BE2C (cell line): ENCODE results near the gene CAMSAP2.
"Not testable (repeated sequence)": the region's sequence is repeated elsewhere in the genome, so short reads cannot be mapped to it uniquely, and the experiment has no call there.

Experiments
- DNase-seq: peaks from one replicate; pipeline ENCODE4 v3.0.0-alpha.2; 2020
- H3K27me3 ChIP-seq: fragments of 250-450 bp; sonication (Bioruptor Pico); 2 replicates; pipeline ENCODE4 v1.5.1; 2020; ENCODE audit warnings: mild to moderate bottlenecking
- H3K36me3 ChIP-seq: fragments of 250-450 bp; sonication (Bioruptor Pico); 2 replicates; pipeline ENCODE4 v1.5.1; 2020; ENCODE audit warnings: mild to moderate bottlenecking
- H3K4me1 ChIP-seq: fragments of 250-450 bp; sonication (Bioruptor Pico); 2 replicates; pipeline ENCODE4 v1.5.1; 2020
- H3K4me3 ChIP-seq: 2 replicates; pipeline ENCODE4 v1.5.1; 2011; ENCODE audit warnings: low read depth, low read length
- H3K9me3 ChIP-seq: fragments of 250-450 bp; sonication (Bioruptor Pico); 2 replicates; pipeline ENCODE4 v1.5.1; 2020
- TF ChIP-seq, protein P1 (sequence below): IDR thresholded peaks from 2 replicates; pipeline ENCODE4 v1.5.1; 2012; ENCODE audit warnings: mild to moderate bottlenecking, low read depth, low read length

Gene CAMSAP2

DNA sequence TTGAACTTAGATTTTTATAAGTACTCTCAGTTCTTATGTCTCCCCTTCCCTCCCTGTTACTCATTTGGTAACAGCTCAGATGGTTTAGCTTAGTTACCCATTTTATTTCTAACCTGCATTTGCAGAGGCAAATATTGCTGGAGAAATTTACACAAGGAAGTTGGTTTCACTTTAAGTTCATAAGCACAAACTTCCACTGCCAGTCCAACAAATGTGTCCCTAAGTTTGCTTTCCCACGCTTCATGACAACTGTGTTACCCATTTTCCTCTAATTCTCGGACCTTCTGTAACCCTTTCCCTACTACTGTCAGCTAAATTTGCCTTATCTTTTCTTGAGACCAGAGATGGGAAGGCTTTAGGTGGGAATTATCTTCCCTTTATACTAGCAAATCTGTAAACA is 70.2 kb downstream of the CAMSAP2 start:
- Histone ChIP-seq H3K27me3 (no peaks in the 10 kb centered on the region), H3K36me3 (peaks cover 51% of the 10 kb centered on the region), H3K4me1 (no peaks in the 10 kb centered on the region; the same call in 1 of the 2 replicates), H3K9me3 (no peaks in the 10 kb centered on the region), H3K4me3 (no peak overlapping the region)
- TF ChIP-seq, protein P1, sequence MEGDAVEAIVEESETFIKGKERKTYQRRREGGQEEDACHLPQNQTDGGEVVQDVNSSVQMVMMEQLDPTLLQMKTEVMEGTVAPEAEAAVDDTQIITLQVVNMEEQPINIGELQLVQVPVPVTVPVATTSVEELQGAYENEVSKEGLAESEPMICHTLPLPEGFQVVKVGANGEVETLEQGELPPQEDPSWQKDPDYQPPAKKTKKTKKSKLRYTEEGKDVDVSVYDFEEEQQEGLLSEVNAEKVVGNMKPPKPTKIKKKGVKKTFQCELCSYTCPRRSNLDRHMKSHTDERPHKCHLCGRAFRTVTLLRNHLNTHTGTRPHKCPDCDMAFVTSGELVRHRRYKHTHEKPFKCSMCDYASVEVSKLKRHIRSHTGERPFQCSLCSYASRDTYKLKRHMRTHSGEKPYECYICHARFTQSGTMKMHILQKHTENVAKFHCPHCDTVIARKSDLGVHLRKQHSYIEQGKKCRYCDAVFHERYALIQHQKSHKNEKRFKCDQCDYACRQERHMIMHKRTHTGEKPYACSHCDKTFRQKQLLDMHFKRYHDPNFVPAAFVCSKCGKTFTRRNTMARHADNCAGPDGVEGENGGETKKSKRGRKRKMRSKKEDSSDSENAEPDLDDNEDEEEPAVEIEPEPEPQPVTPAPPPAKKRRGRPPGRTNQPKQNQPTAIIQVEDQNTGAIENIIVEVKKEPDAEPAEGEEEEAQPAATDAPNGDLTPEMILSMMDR = no peak
- no peak for DNase-seq

DNA sequence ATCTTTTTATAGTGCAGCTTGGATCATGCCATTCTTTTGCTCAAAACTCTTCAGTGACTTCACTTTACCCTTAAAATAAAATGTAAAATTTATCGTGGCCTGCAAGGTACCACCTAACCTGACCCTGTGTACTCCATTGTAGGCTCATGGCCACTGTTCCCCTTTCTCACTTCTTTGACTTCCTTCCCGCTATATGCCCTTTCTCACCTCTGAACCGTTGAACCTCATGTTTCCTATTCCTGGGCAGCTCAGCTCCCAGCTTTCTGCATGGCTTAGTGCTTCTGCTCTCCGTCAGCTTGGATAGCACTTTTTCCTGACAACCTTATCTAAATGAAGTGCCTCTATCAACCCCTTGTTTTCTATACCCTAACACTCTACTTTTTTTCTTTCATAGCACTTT is 73.0 kb downstream of the CAMSAP2 start:
- Histone ChIP-seq H3K4me1 (no peaks in the 10 kb centered on the region; the same call in 1 of the 2 replicates), H3K4me3 (no peak overlapping the region), H3K36me3 (peaks cover 64% of the 10 kb centered on the region), H3K9me3 (no peaks in the 10 kb centered on the region), H3K27me3 (no peaks in the 10 kb centered on the region)
- TF ChIP-seq, protein P1 = no peak
- no peak for DNase-seq

DNA sequence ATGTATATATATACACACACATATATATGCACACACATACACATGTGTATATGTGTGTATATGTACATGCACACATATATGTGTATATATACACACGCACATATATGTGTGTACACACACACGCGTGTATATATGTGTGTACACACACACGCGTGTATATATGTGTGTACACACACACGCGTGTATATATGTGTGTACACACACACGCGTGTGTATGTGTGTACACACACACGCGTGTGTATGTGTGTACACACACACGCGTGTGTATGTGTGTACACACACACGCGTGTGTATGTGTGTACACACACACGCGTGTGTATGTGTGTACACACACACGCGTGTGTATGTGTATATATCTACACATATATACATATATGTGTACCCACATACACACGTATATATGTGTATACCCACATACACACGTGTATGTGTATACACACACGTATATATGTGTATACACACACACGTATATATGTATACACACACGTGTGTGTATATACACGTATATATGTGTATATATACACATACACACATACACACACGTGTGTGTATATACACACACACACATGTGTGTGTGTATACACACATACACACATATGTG is 78.0 kb downstream of the CAMSAP2 start:
- not testable (repeated sequence) for H3K27me3 ChIP-seq, DNase-seq, H3K9me3 ChIP-seq, H3K4me3 ChIP-seq, H3K4me1 ChIP-seq
- peaks cover 28% of the 10 kb centered on the region for H3K36me3 ChIP-seq

DNA sequence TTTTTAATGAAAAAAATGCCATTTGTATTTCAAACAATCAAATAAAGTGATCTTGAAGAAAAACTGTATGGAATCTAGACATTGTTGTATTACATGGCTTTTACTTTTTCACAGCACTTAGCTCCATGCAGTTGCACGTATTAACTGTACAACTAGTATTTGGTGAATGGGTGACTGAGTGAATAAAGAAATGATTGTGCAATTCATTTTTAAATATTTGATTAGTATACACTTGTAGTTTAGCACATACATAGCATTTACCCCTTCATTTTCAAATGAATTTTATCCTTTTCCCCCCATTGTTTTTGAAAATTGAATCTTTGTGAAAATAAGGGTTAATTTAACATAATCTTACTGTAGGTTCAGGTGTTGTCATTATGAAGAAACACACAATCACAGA is 79.6 kb downstream of the CAMSAP2 start:
- Histone ChIP-seq H3K9me3 (no peaks in the 10 kb centered on the region), H3K36me3 (peaks cover 22% of the 10 kb centered on the region), H3K4me1 (no peaks in the 10 kb centered on the region; the same call in 1 of the 2 replicates), H3K4me3 (no peak overlapping the region), H3K27me3 (no peaks in the 10 kb centered on the region)
- TF ChIP-seq, protein P1 = no peak
- DNase-seq = no peak

DNA sequence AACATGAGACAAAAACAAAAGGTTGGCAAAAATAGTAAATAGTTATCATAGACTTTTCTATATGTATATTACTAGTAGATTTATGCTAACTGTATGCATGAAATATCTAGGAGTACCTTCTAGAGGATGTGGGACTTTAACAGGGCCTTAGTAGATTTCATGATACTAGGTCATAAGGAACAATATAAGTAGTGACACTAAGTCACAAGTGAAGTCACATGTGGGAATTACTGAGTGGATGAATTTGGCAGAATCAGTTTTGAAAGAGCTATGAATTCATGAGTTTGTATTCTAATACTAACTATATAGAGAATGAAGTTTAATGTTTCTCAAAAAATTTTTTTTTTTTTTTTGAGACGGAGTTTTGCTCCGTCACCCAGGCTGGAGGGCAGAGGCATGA is 81.0 kb downstream of the CAMSAP2 start:
- Histone ChIP-seq H3K9me3 (no peaks in the 10 kb centered on the region), H3K4me1 (no peaks in the 10 kb centered on the region), H3K36me3 (peaks cover 24% of the 10 kb centered on the region), H3K4me3 (no peak overlapping the region), H3K27me3 (no peaks in the 10 kb centered on the region)
- TF ChIP-seq, protein P1 = no peak
- no peak for DNase-seq

DNA sequence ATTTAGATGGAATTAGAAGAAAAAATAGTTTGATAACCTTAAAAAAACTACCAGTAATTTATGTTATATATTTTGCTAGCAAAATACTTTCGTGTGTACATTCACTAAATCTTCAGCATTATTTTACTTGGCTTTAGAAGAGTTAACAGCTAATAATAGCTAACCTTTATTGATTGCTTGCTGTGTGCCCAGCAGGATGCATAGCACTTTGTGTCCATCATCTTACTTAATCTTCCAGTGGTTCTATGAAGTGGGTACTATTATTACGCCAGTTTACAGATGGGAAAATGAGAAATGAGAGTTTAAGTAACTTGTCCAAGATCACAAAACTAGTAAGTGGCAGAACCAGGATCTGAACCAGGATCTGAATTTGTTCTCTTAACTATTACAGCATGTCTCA is 92.4 kb downstream of the CAMSAP2 start:
- Histone ChIP-seq H3K36me3 (peaks cover 9% of the 10 kb centered on the region), H3K4me3 (no peak overlapping the region), H3K9me3 (no peaks in the 10 kb centered on the region; the same call in 1 of the 2 replicates), H3K4me1 (peaks cover 2% of the 10 kb centered on the region; the same call in 1 of the 2 replicates), H3K27me3 (no peaks in the 10 kb centered on the region)
- DNase-seq = no peak
- TF ChIP-seq, protein P1 = no peak
